ENCODE data around the gene TSPAN11. TPM values are rescaled to one million over a fixed set of nuclear protein-coding genes. Genes with fewer than 3 reads are reported as not detected.

TSPAN11 gene
- total RNA-seq, 1 experiment from 2014 or later = not detected

DNA sequence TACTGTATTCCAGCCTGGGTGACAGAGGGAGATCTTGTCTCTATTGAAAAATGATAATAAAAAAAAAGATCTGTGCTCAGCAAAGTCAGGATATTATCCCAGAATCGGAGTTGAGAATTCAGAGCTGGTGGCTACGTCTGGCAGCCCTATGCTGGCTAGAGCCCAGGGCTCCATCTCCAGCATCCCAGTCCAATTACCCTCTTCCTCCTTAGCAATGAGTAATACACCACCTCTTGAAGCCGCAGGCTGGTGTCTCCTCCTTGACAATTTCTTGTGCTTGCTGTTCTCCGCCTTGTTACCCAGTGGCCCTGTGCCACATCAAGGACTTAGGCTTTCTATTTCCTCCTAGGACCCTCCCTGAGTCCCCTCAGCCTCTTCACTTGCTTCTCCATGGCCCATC lies 108.7 kb downstream of the TSPAN11 start:
- H3K27me3 ChIP-seq (ENCODE audit: control insufficient read depth, insufficient read depth, low read length) = no peaks in the 10 kb centered on the region
- BruUV-seq (replicated peaks) = no TSS peak
- in situ Hi-C loops (cut with HindIII; ENCODE audit: low pct_unique_long_range_greater_than_20kb, low sequenced_read_pairs) = no loop called here
- no peak overlapping the region for H3K27ac ChIP-seq (ENCODE audit: low read length)
- H3K36me3 ChIP-seq (ENCODE audit: control insufficient read depth, insufficient read depth, low read length) = no peaks in the 10 kb centered on the region
- DNase-seq (ENCODE audit: low read depth, low spot score) (no peak), ATAC-seq (no peak)
- intact Hi-C loops (cut with micrococcal nuclease; ENCODE audit: unreplicated experiment) = no loop called here
- H3K9me3 ChIP-seq (ENCODE audit: control insufficient read depth, insufficient read depth, low read depth, low read length) = no peaks in the 10 kb centered on the region
- TF ChIP-seq REST (IDR thresholded peaks at IDR 0.05; ENCODE audit: insufficient read depth in 1 of 2, low read depth in 2 of 2, low read length in 1 of 2) = no peak
- no peak for TF ChIP-seq SIN3A (IDR thresholded peaks at IDR 0.05; ENCODE audit: borderline replicate concordance, insufficient read depth, low read depth, low read length)
- no peak for TF ChIP-seq CTCF (IDR thresholded peaks at IDR 0.05)
- TF ChIP-seq POLR2AphosphoS5 (IDR thresholded peaks at IDR 0.05; ENCODE audit: low read depth, low read length) = no peak
- TF ChIP-seq TCF7L2 (IDR thresholded peaks at IDR 0.05; ENCODE audit: low read depth, low read length) = no peak
- no peak overlapping the region for H3K4me3 ChIP-seq (ENCODE audit: low read depth in 2 of 2, low read length in 2 of 2)
- POLR2A ChIA-PET = interaction anchor here (0.6 kb wide), 1 partner anchor 1468 kb away, joined by 3 read pairs; no protein-coding TSS in a partner anchor
- CTCF ChIA-PET = no interaction called here
- peaks cover 7% of the 10 kb centered on the region; the same call in 1 of the 2 replicates for H3K4me1 ChIP-seq (ENCODE audit: control insufficient read depth, insufficient read depth, low read length)

DNA sequence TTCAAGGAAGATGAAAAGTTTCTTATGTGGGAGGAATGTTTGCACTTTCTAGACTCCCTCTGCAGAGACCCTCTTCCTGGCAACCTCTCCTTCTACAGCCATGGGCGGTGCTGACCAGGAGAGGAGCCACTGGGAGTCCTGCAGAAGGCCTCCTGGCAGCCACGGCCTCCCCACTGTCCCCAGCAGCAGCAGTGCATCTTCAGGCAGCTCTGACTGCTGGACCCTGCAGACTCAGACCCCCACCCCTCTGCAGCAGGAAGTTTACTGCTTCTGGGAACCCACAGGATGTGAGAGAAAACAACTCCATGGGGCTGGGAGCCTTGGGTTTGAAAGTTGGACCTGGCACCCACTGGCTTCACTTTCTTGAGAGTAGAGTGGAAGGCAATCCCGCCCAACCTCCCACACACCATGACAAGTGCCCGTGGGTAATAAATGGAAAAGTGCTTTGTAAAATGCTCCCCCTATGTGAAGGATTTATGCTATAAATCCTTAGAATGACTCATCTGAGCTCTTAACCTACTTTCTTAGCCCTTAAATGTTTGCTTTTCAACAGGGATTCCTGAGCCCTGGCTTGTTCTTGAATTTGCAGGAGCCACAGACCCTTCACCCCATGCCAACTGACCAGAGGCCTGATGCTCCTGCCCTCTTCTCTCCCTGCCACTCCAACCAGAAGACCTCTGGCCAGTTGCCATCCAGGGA lies 109.6 kb downstream of the TSPAN11 start:
- in situ Hi-C loops (cut with HindIII; ENCODE audit: low pct_unique_long_range_greater_than_20kb, low sequenced_read_pairs) = no loop called here
- no peak for DNase-seq (ENCODE audit: low read depth, low spot score)
- Histone ChIP-seq H3K36me3 (ENCODE audit: control insufficient read depth, insufficient read depth, low read length) (no peaks in the 10 kb centered on the region), H3K27me3 (ENCODE audit: control insufficient read depth, insufficient read depth, low read length) (no peaks in the 10 kb centered on the region), H3K4me3 (ENCODE audit: low read depth in 2 of 2, low read length in 2 of 2) (no peak overlapping the region), H3K27ac (ENCODE audit: low read length) (no peak overlapping the region; the same call in 1 of the 2 replicates), H3K9me3 (ENCODE audit: control insufficient read depth, insufficient read depth, low read depth, low read length) (no peaks in the 10 kb centered on the region), H3K4me1 (ENCODE audit: control insufficient read depth, insufficient read depth, low read length) (peaks cover 7% of the 10 kb centered on the region; the same call in 1 of the 2 replicates)
- ChIA-PET CTCF (no interaction called here), POLR2A (no interaction called here)
- intact Hi-C loops (cut with micrococcal nuclease; ENCODE audit: unreplicated experiment) = no loop called here
- no TSS peak for BruUV-seq (replicated peaks)
- no peak for TF ChIP-seq REST (IDR thresholded peaks at IDR 0.05; ENCODE audit: insufficient read depth in 1 of 2, low read depth in 2 of 2, low read length in 1 of 2)
- ATAC-seq = no peak; the same call in 1 of the 2 replicates
